ENCODE data around the gene VAMP2.

DNA sequence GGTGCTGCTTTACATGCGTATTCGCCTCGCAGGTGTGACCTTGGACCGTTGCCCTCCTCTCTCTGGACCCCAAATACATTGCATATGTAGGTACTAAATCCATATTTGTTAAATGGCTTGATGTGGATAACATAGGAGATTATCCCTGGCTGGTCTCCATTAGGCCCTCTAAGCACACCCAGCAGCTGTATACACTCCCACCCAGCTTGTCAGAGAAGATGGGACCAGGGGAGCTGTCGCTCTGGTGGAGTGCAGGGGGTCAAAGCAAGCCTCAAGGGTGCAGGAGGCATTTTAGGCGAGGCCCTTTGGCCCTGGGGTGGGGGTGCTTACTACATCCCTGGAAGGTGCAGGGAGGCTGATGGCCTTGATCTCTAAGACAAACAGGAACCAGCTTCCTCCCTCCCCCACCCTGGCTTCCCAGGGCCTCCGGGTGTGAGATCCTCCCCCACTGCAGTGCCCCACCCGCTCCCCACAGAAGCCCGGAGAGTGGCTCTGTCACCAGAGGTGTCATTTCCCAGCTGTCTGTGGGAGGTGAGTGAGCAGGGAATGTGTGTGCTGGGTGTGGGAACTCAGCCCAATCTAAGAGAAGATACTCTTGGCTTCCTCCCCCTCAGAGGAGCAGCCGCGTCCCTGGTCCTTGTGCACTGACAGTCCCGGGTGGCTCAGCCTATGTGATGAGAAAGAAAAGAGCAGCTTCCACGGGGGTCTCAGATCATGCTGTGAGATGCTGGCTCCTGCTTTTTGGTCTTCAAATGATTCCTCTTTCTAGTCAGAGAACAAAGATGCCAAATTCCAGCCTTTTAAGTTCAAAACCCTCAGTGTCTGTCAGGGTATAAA is 1.4 kb upstream of the VAMP2 start:
- no peak for TF ChIP-seq CTCF (conservative IDR thresholded peaks at IDR 0.05; ENCODE audit: low read length)
- TF ChIP-seq EZH2phosphoT487 (IDR thresholded peaks at IDR 0.05; ENCODE audit: borderline replicate concordance): no peak

All from Loucy (cell line).